ENCODE measurements around the gene ZC2HC1C. TPM values are rescaled to one million over a fixed set of nuclear protein-coding genes. Genes with fewer than 3 reads are reported as not detected.

Gene ZC2HC1C
- total and polyA plus RNA-seq, 2 of the 13 experiments (the other 11 are each of a cell fraction or from before 2014, with no cell fraction given) = 3.3 to 3.5 TPM

DNA sequence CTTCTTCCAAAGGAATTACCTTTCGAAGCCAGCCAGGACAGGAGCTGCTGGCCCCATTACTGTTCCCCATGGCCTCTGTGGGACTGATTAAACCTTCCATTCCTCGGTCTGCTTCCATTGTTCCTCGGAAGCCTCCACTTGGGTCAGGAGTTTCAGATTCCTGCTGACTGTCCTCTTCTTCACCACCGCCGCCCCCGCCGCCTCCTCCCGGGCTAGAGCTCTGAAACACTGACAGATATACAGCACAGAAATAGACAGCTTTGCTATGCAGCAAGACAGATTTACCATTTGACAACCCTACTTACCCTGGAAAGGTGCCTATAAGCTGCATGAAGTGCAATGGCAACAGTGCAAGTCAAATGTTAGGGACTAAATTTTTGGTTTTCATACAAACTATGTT, 21.8 kb downstream of the ZC2HC1C start:
- peaks cover 6 to 48% of the 10 kb centered on the region in 2 experiments for H3K36me3 ChIP-seq (replicated peaks in 1 of 2; ENCODE audit: control insufficient read depth in 1 of 2, insufficient read depth in 2 of 2, low read length in 2 of 2)
- in situ Hi-C loops (cut with HindIII; ENCODE audit: extremely low pct_ligation_motif_present, low pct_unique_long_range_greater_than_20kb) = loop anchor here (5.0 kb wide), 1 partner anchor 179 kb away; no protein-coding TSS in a partner anchor
- intact Hi-C loops (cut with micrococcal nuclease; ENCODE audit: unreplicated experiment) = no loop called here
- no peak overlapping the region for H2AFZ ChIP-seq (ENCODE audit: low read length)
- no peaks in the 10 kb centered on the region for H3K4me1 ChIP-seq (ENCODE audit: insufficient read depth, low read length)
- no peak overlapping the region for H3K9ac ChIP-seq (ENCODE audit: insufficient read depth, low read depth, low read length)
- BruUV-seq (replicated peaks) = no TSS peak
- no peak overlapping the region for H3K4me3 ChIP-seq (replicated peaks in 1 of 3; ENCODE audit: insufficient read depth in 1 of 3, low read depth in 2 of 3, low read length in 3 of 3)
- H3K4me2 ChIP-seq (ENCODE audit: low read depth, low read length) = no peak overlapping the region
- CTCF ChIA-PET (ENCODE audit: low intra/inter-chr PET ratio, low total read pairs) = no interaction called here
- H3K27ac ChIP-seq (ENCODE audit: extremely low read length, insufficient read depth, low read length) = no peak overlapping the region
- no peak for ATAC-seq
- H3K27me3 ChIP-seq (ENCODE audit: control insufficient read depth in 1 of 2, insufficient read depth in 2 of 2, low read length in 2 of 2) = no peaks in the 10 kb centered on the region
- no peaks in the 10 kb centered on the region for H3K79me2 ChIP-seq (ENCODE audit: insufficient read depth, low read length)
- no peaks in the 10 kb centered on the region for H4K20me1 ChIP-seq (ENCODE audit: insufficient read depth, low read length)
- WGBS (ENCODE audit: low lambda C conversion rate) = 97% methylated on average over 8 of the region's 8 CpGs
- TF ChIP-seq ADNP (CRISPR knock-in tag; IDR thresholded peaks at IDR 0.05) (no peak), ETV5 (CRISPR knock-in tag; IDR thresholded peaks at IDR 0.05; ENCODE audit: borderline replicate concordance) (no peak)
- no peak for DNase-seq (ENCODE audit: low spot score)
- H3K9me3 ChIP-seq (ENCODE audit: low read length) = no peaks in the 10 kb centered on the region
- POLR2A ChIA-PET = no interaction called here
- FAIRE-seq = no peak

DNA sequence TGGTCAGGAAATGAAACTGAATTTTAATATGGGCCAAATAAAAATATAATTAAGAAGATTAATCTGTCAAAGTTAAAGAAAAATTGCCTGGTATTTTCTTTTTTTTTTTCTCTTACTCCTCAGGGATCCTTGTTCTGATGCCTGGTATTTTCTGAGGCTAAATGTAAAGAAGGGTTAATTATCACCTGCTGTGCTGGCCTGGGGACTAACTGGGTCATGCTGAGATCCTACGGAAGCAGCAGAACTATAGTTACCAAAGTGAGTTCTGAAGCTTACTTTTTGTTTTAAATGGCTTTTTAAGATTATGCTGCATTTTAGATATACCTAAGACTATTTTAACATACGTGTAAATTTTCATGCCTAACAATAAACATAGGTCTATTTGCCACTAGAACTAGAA, 23.3 kb downstream of the ZC2HC1C start:
- WGBS (ENCODE audit: low lambda C conversion rate) = 98% methylated on average over 2 of the region's 2 CpGs
- Histone ChIP-seq H4K20me1 (ENCODE audit: insufficient read depth, low read length) (no peaks in the 10 kb centered on the region), H2AFZ (ENCODE audit: low read length) (no peak overlapping the region), H3K9ac (ENCODE audit: insufficient read depth, low read depth, low read length) (no peak overlapping the region), H3K9me3 (ENCODE audit: low read length) (no peaks in the 10 kb centered on the region), H3K4me1 (ENCODE audit: insufficient read depth, low read length) (no peaks in the 10 kb centered on the region), H3K79me2 (ENCODE audit: insufficient read depth, low read length) (no peaks in the 10 kb centered on the region), H3K4me3 (replicated peaks in 1 of 3; ENCODE audit: insufficient read depth in 1 of 3, low read depth in 2 of 3, low read length in 3 of 3) (no peak overlapping the region), H3K27me3 (ENCODE audit: control insufficient read depth in 1 of 2, insufficient read depth in 2 of 2, low read length in 2 of 2) (no peaks in the 10 kb centered on the region), H3K27ac (ENCODE audit: extremely low read length, insufficient read depth, low read length) (no peak overlapping the region), H3K4me2 (ENCODE audit: low read depth, low read length) (no peak overlapping the region), H3K36me3 (replicated peaks in 1 of 2; ENCODE audit: control insufficient read depth in 1 of 2, insufficient read depth in 2 of 2, low read length in 2 of 2) (peaks cover 13 to 52% of the 10 kb centered on the region in 2 experiments)
- POLR2A ChIA-PET = no interaction called here
- CTCF ChIA-PET (ENCODE audit: low intra/inter-chr PET ratio, low total read pairs) = no interaction called here
- in situ Hi-C loops (cut with HindIII; ENCODE audit: extremely low pct_ligation_motif_present, low pct_unique_long_range_greater_than_20kb) (loop anchor here (5.0 kb wide), 1 partner anchor 180 kb away; no protein-coding TSS in a partner anchor), intact Hi-C loops (cut with micrococcal nuclease; ENCODE audit: unreplicated experiment) (no loop called here)
- no peak for FAIRE-seq
- no peak for DNase-seq (ENCODE audit: low spot score)
- no TSS peak for BruUV-seq (replicated peaks)
- no peak for ATAC-seq
- TF ChIP-seq DBP (CRISPR knock-in tag; IDR thresholded peaks at IDR 0.05; ENCODE audit: not compliant biosample characterization) (no peak), SOX5 (CRISPR knock-in tag; IDR thresholded peaks at IDR 0.05; ENCODE audit: borderline replicate concordance) (no peak), IKZF4 (CRISPR knock-in tag; IDR thresholded peaks at IDR 0.05; ENCODE audit: borderline replicate concordance, low read depth, not compliant biosample characterization) (no peak)
